Fibroblast of pulmonary artery (primary cell): ENCODE measurements around the gene TMPRSS4.

Experiments used
- DNase-seq: peaks from one replicate; pipeline ENCODE4 v3.0.0-alpha.2; 2010; ENCODE audit warnings: low read depth
- H3K4me3 ChIP-seq: replicated peaks from 2 replicates; pipeline ENCODE4 v1.5.1; 2011; ENCODE audit warnings: low read depth, mild to moderate bottlenecking, control low read depth, low read length, moderate library complexity
- CTCF ChIP-seq: IDR thresholded peaks from 2 replicates; pipeline ENCODE4 v1.5.1; 2011; ENCODE audit warnings: mild to moderate bottlenecking, control low read depth, low read length, inconsistent platforms; ENCODE audit errors: missing control alignments

The TMPRSS4 gene

DNA sequence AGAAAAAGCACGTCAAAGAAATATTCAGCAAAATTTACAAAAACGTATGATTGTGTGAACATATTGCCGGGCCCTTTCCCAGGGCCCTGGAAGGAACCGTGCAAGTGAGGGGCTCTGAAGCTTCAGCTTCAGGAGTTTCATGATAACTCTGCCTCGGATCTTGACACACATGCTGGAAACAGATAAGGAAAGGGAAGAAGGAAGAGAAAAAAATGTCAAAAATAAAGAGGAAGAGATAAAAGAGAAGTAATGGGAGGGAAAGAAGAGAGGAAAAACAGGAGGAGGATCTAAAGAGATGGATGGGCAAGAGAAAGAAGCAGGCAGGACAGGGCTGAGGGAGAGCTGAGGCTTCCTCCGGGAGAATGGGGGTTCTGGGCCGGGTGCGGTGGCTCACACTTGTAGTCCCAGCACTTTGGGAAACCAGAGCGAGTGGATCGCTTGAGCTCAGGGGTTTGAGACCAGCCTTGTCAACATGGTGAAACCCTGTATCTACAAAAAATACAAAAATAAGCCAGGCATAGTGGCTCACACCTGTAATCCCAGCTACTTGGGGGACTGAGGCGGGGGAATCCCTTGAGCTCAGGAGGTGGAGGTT lies 2.7 kb upstream of the TMPRSS4 start:
- DNase-seq = no peak
- no peak overlapping the region for H3K4me3 ChIP-seq
- no peak for TF ChIP-seq CTCF

DNA sequence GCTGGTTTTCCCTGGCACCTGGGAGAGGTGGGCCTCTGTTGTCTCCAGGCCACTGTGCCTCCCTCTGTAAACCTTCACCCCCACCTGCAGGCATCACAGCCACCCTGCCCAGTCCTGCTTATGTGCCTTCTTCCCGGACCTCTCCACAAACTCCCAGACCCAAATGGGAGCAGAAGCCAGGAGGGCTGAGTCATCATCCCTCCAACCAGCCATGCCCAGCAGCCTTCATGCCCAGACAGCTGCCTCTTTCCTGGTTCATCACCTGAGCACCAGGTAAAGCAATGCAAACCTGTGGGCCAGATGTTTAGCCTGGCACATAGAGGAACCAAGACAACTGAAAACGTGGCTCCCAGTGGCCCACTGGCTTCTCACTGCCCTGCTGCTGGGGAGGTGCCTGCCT lies 2.1 kb upstream of the TMPRSS4 start:
- H3K4me3 ChIP-seq = no peak overlapping the region
- TF ChIP-seq CTCF = no peak
- DNase-seq = no peak

DNA sequence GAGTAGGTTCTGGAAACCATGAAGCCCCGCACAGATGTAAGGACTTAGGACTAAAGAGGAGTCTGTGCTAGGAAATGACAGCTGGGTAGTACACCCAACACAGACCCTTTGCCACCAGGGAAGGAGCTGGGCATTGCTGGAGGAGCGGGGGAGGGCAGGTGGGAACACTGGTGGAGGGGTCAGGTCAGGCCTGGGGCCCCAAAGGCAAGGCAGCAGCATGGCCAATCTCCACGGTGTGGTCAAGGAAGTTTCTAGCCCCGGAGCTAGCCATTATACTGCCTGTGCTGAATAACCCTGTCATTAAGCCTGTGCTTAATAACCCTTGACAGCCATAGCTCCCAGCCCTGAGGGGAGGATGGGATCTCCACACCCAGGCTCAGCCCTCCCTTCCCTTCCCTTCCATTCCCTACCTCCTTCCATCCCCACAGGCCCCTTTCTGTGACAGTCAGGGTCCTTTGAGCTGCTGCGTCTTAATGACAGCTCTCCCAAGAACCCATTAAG lies 2.1 kb downstream of the TMPRSS4 start:
- no peak for TF ChIP-seq CTCF
- H3K4me3 ChIP-seq = no peak overlapping the region
- DNase-seq = no peak

DNA sequence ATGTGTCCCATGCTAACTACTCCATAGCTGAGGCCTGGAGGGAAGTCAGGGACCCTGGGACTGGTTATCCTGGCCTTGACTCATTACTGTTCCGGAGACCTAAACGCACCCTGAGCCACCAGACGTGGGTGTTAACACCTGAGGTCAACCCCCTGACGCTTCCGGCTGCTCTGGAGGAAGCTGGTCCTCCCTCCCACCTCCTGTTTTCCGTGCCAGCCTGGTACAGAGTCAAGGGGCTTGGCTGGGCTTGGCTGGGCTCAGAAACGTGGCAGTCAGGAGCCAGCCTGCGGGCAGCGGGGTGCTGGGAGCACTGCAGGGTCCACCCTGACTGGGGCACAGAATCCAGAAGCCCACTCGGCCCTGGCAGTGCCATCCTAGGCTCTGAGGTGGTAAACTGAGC lies 2.6 kb downstream of the TMPRSS4 start:
- no peak for TF ChIP-seq CTCF
- DNase-seq = no peak
- H3K4me3 ChIP-seq = no peak overlapping the region

GRCh38 chr11:118080296-118080695 lies 3.4 kb downstream of the TMPRSS4 start:
- no peak overlapping the region for H3K4me3 ChIP-seq
- TF ChIP-seq CTCF = no peak
- no peak for DNase-seq

- no peak overlapping the region for H3K4me3 ChIP-seq
- TF ChIP-seq CTCF = no peak
- no peak for DNase-seq
Observed at GRCh38 chr11:118081241-118081958, 4.5 kb downstream of the TMPRSS4 start.

GRCh38 chr11:118082880-118083552 lies 6.1 kb downstream of the TMPRSS4 start:
- H3K4me3 ChIP-seq = no peak overlapping the region
- DNase-seq = no peak
- TF ChIP-seq CTCF = no peak
